ENCODE results near the gene ZNF710.

GRCh38 chr15:90002428-90002844 is 1.3 kb downstream of the ZNF710 start:
- TF ChIP-seq, protein P1, sequence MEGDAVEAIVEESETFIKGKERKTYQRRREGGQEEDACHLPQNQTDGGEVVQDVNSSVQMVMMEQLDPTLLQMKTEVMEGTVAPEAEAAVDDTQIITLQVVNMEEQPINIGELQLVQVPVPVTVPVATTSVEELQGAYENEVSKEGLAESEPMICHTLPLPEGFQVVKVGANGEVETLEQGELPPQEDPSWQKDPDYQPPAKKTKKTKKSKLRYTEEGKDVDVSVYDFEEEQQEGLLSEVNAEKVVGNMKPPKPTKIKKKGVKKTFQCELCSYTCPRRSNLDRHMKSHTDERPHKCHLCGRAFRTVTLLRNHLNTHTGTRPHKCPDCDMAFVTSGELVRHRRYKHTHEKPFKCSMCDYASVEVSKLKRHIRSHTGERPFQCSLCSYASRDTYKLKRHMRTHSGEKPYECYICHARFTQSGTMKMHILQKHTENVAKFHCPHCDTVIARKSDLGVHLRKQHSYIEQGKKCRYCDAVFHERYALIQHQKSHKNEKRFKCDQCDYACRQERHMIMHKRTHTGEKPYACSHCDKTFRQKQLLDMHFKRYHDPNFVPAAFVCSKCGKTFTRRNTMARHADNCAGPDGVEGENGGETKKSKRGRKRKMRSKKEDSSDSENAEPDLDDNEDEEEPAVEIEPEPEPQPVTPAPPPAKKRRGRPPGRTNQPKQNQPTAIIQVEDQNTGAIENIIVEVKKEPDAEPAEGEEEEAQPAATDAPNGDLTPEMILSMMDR (conservative IDR thresholded peaks at IDR 0.05; ENCODE audit: low read length), result no peak
- TF ChIP-seq EZH2phosphoT487 (IDR thresholded peaks at IDR 0.05; ENCODE audit: borderline replicate concordance, low read depth, low read length), result no peak

Measured in OCI-LY7 (cell line).